GM23338 (cell line): Measurements from ENCODE around the gene ADGRF4. TPM values are rescaled to one million over a fixed set of nuclear protein-coding genes. Genes with fewer than 3 reads are reported as not detected.
A peak's percentile ranks its signal among the peaks of the same experiment; 100 is the strongest.

ENCODE experiments used
- ATAC-seq: fragments of 200-7000 bp; cut with Tn5 transposase; 3 replicates; pipeline ENCODE4 v1.9.1; 2020
- DNase-seq: peaks from one replicate; pipeline ENCODE4 v3.0.0-alpha.2; 2015; ENCODE audit warnings: low spot score
- H2AFZ ChIP-seq: fragments of 200-600 bp; sonication (generic); 2 replicates; pipeline ENCODE4 v1.8.0; 2016; ENCODE audit warnings: antibody characterized with exemption, mild to moderate bottlenecking, moderate library complexity
- H3F3A ChIP-seq: fragments of 200-600 bp; sonication (generic); replicated peaks from 2 replicates; pipeline ENCODE4 v1.8.0; 2017; ENCODE audit warnings: antibody characterized with exemption, mixed run types, low read depth
- H3K27ac ChIP-seq: fragments of 200-600 bp; sonication (generic); 2 replicates; pipeline ENCODE4 v1.6.1; 2016; ENCODE audit warnings: low read depth
- H3K27me3 ChIP-seq: fragments of 200-600 bp; sonication (generic); 2 replicates; pipeline ENCODE4 v1.8.0; 2016; ENCODE audit warnings: mild to moderate bottlenecking, mixed run types, moderate library complexity; ENCODE audit not compliant: insufficient read depth
- H3K36me3 ChIP-seq: fragments of 200-600 bp; sonication (generic); 2 replicates; pipeline ENCODE4 v1.8.0; 2016; ENCODE audit warnings: mild to moderate bottlenecking; ENCODE audit not compliant: insufficient read depth
- H3K4me1 ChIP-seq: fragments of 200-600 bp; sonication (generic); 2 replicates; pipeline ENCODE4 v1.8.0; 2016; ENCODE audit warnings: mild to moderate bottlenecking, moderate library complexity; ENCODE audit not compliant: insufficient read depth
- H3K4me2 ChIP-seq: fragments of 200-600 bp; sonication (generic); 2 replicates; pipeline ENCODE4 v1.7.1; 2017; ENCODE audit warnings: mixed run types
- H3K4me3 ChIP-seq: fragments of 200-600 bp; sonication (generic); 2 replicates; pipeline ENCODE4 v1.6.1; 2016; ENCODE audit warnings: mixed run types
- H3K79me2 ChIP-seq: fragments of 200-600 bp; sonication (generic); replicated peaks from 2 replicates; pipeline ENCODE4 v1.8.0; 2017; ENCODE audit warnings: mild to moderate bottlenecking; ENCODE audit not compliant: insufficient read depth
- H3K9me2 ChIP-seq: fragments of 200-600 bp; sonication (generic); 2 replicates; pipeline ENCODE4 v1.8.0; 2017; ENCODE audit not compliant: insufficient read depth
- H4K20me1 ChIP-seq: fragments of 200-600 bp; sonication (generic); replicated peaks from 2 replicates; pipeline ENCODE4 v1.8.0; 2017; ENCODE audit warnings: mild to moderate bottlenecking; ENCODE audit not compliant: insufficient read depth
- H3K27ac Mint-ChIP-seq: 2 replicates; pipeline ENCODE4 v1.8.0; 2020; ENCODE audit warnings: inconsistent platforms, mild to moderate bottlenecking, moderate library complexity, mixed read lengths
- H3K27me3 Mint-ChIP-seq: 3 replicates; pipeline ENCODE4 v1.8.0; 2022; ENCODE audit warnings: low read depth, mild to moderate bottlenecking, moderate library complexity, mixed read lengths, inconsistent platforms; ENCODE audit not compliant: insufficient read depth, poor library complexity
- H3K36me3 Mint-ChIP-seq: 3 replicates; pipeline ENCODE4 v1.8.0; 2021; ENCODE audit warnings: low read depth, mild to moderate bottlenecking, inconsistent platforms, moderate library complexity, mixed read lengths
- H3K4me1 Mint-ChIP-seq: 3 replicates; pipeline ENCODE4 v1.8.0; 2020; ENCODE audit warnings: mild to moderate bottlenecking, inconsistent platforms, mixed read lengths
- H3K4me3 Mint-ChIP-seq: 3 replicates; pipeline ENCODE4 v1.8.0; 2021; ENCODE audit warnings: moderate library complexity, mild to moderate bottlenecking, inconsistent platforms, mixed read lengths
- H3K9me3 Mint-ChIP-seq: 3 replicates; pipeline ENCODE4 v1.8.0; 2020; ENCODE audit warnings: moderate library complexity, mild to moderate bottlenecking, inconsistent platforms, mixed read lengths
- CREB1 ChIP-seq: fragments of 250-450 bp; sonication (Bioruptor Pico); IDR thresholded peaks from 2 replicates; pipeline ENCODE4 v1.5.0; 2020; ENCODE audit warnings: low read depth, mild to moderate bottlenecking, moderate library complexity
- EZH2 ChIP-seq: fragments of 200-600 bp; sonication (generic); IDR thresholded peaks from one replicate; pipeline ENCODE4 v1.8.0; 2017; ENCODE audit warnings: antibody characterized with exemption, mild to moderate bottlenecking, low read depth; ENCODE audit not compliant: unreplicated experiment
- EZH2phosphoT487 ChIP-seq: fragments of 200-600 bp; sonication (generic); IDR thresholded peaks from one replicate; pipeline ENCODE4 v1.8.1; 2018; ENCODE audit warnings: antibody characterized with exemption; ENCODE audit not compliant: unreplicated experiment
- JUNB ChIP-seq: IDR thresholded peaks from one replicate; pipeline ENCODE4 v1.6.1; 2016; ENCODE audit warnings: antibody characterized with exemption; ENCODE audit not compliant: unreplicated experiment
- NANOG ChIP-seq: IDR thresholded peaks from 2 replicates; pipeline ENCODE4 v1.6.1; 2016; ENCODE audit warnings: antibody characterized with exemption, borderline replicate concordance
- POLR2AphosphoS5 ChIP-seq: IDR thresholded peaks from 2 replicates; pipeline ENCODE4 v1.6.1; 2016; ENCODE audit warnings: antibody characterized with exemption, low read depth
- STAT1 ChIP-seq: IDR thresholded peaks from one replicate; pipeline ENCODE4 v1.6.1; 2016; ENCODE audit warnings: antibody characterized with exemption; ENCODE audit not compliant: unreplicated experiment
- ZNF114 ChIP-seq: fragments of 250-450 bp; sonication (Bioruptor Pico); IDR thresholded peaks from 2 replicates; pipeline ENCODE4 v1.5.0; 2020; ENCODE audit warnings: mild to moderate bottlenecking, moderate library complexity
- ZNF331 ChIP-seq: fragments of 250-450 bp; sonication (Bioruptor Pico); IDR thresholded peaks from 2 replicates; pipeline ENCODE4 v1.5.0; 2020; ENCODE audit warnings: low read depth, mild to moderate bottlenecking, moderate library complexity
- polyA plus RNA-seq: library from polyadenylated mRNA; unstranded; fragments of >200 nt; fragmentation: Nextera tagmentation; extraction: Ambion mirVana; gene quantifications from 2 replicates; pipeline ENCODE4 v1.2.1, GENCODE V29; 2016
- total RNA-seq: library from RNA; depleted of rRNA; stranded (reverse); fragments of >200 nt; shearing (Covaris generic); gene quantifications from 2 replicates; pipeline ENCODE4 v1.2.3, GENCODE V29; 2014
- TF ChIP-seq, protein P1 (sequence below), 2 experiments: fragments of 200-600 bp in 1 of 2; sonication (generic) in 1 of 2; conservative IDR thresholded peaks; 2 replicates each; pipeline versions ENCODE4 v1.5.1 to v1.6.1; 2016 to 2017; ENCODE audit warnings: antibody characterized with exemption in 2 of 2, low read depth in 2 of 2, mild to moderate bottlenecking in 2 of 2, moderate library complexity in 1 of 2
- TF ChIP-seq, protein P2 (sequence below): IDR thresholded peaks from 2 replicates; pipeline ENCODE4 v1.6.1; 2016; ENCODE audit warnings: antibody characterized with exemption
- TF ChIP-seq, protein P3 (sequence below): fragments of 250-450 bp; sonication (Bioruptor Pico); IDR thresholded peaks from 2 replicates; pipeline ENCODE4 v1.5.0; 2020; ENCODE audit warnings: mild to moderate bottlenecking, moderate library complexity
- TF ChIP-seq, protein P4 (sequence below): IDR thresholded peaks from one replicate; pipeline ENCODE4 v1.6.1; 2018; ENCODE audit warnings: antibody characterized with exemption; ENCODE audit not compliant: unreplicated experiment

Gene ADGRF4
- total and polyA plus RNA-seq, 2 experiments from 2014 or later, result not detected

GRCh38 chr6:47701363-47701762, 3.0 kb downstream of the ADGRF4 start:
- no peak for ATAC-seq
- no peaks in the 10 kb centered on the region for H3K27me3 ChIP-seq

More at GRCh38 chr6:47701363-47701762, 3.0 kb downstream of the ADGRF4 start:
- no peaks in the 10 kb centered on the region for H3K36me3 ChIP-seq
- H3K4me3 ChIP-seq, result no peak overlapping the region
- H3K4me2 ChIP-seq, result no peak overlapping the region
- H3F3A ChIP-seq, result no peaks in the 10 kb centered on the region
- TF ChIP-seq, protein P1, sequence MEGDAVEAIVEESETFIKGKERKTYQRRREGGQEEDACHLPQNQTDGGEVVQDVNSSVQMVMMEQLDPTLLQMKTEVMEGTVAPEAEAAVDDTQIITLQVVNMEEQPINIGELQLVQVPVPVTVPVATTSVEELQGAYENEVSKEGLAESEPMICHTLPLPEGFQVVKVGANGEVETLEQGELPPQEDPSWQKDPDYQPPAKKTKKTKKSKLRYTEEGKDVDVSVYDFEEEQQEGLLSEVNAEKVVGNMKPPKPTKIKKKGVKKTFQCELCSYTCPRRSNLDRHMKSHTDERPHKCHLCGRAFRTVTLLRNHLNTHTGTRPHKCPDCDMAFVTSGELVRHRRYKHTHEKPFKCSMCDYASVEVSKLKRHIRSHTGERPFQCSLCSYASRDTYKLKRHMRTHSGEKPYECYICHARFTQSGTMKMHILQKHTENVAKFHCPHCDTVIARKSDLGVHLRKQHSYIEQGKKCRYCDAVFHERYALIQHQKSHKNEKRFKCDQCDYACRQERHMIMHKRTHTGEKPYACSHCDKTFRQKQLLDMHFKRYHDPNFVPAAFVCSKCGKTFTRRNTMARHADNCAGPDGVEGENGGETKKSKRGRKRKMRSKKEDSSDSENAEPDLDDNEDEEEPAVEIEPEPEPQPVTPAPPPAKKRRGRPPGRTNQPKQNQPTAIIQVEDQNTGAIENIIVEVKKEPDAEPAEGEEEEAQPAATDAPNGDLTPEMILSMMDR (conservative IDR thresholded peaks at IDR 0.05; ENCODE audit: low read depth in 2 of 2), result no peak
- TF ChIP-seq POLR2AphosphoS5 (no peak), JUNB (no peak), ZNF114 (no peak), EZH2 (no peak), EZH2phosphoT487 (no peak), CREB1 (CRISPR knock-in tag) (no peak), NANOG (no peak), ZNF331 (CRISPR knock-in tag) (no peak), STAT1 (no peak)
- TF ChIP-seq, protein P2, sequence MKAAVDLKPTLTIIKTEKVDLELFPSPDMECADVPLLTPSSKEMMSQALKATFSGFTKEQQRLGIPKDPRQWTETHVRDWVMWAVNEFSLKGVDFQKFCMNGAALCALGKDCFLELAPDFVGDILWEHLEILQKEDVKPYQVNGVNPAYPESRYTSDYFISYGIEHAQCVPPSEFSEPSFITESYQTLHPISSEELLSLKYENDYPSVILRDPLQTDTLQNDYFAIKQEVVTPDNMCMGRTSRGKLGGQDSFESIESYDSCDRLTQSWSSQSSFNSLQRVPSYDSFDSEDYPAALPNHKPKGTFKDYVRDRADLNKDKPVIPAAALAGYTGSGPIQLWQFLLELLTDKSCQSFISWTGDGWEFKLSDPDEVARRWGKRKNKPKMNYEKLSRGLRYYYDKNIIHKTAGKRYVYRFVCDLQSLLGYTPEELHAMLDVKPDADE, result no peak
- TF ChIP-seq, protein P3, sequence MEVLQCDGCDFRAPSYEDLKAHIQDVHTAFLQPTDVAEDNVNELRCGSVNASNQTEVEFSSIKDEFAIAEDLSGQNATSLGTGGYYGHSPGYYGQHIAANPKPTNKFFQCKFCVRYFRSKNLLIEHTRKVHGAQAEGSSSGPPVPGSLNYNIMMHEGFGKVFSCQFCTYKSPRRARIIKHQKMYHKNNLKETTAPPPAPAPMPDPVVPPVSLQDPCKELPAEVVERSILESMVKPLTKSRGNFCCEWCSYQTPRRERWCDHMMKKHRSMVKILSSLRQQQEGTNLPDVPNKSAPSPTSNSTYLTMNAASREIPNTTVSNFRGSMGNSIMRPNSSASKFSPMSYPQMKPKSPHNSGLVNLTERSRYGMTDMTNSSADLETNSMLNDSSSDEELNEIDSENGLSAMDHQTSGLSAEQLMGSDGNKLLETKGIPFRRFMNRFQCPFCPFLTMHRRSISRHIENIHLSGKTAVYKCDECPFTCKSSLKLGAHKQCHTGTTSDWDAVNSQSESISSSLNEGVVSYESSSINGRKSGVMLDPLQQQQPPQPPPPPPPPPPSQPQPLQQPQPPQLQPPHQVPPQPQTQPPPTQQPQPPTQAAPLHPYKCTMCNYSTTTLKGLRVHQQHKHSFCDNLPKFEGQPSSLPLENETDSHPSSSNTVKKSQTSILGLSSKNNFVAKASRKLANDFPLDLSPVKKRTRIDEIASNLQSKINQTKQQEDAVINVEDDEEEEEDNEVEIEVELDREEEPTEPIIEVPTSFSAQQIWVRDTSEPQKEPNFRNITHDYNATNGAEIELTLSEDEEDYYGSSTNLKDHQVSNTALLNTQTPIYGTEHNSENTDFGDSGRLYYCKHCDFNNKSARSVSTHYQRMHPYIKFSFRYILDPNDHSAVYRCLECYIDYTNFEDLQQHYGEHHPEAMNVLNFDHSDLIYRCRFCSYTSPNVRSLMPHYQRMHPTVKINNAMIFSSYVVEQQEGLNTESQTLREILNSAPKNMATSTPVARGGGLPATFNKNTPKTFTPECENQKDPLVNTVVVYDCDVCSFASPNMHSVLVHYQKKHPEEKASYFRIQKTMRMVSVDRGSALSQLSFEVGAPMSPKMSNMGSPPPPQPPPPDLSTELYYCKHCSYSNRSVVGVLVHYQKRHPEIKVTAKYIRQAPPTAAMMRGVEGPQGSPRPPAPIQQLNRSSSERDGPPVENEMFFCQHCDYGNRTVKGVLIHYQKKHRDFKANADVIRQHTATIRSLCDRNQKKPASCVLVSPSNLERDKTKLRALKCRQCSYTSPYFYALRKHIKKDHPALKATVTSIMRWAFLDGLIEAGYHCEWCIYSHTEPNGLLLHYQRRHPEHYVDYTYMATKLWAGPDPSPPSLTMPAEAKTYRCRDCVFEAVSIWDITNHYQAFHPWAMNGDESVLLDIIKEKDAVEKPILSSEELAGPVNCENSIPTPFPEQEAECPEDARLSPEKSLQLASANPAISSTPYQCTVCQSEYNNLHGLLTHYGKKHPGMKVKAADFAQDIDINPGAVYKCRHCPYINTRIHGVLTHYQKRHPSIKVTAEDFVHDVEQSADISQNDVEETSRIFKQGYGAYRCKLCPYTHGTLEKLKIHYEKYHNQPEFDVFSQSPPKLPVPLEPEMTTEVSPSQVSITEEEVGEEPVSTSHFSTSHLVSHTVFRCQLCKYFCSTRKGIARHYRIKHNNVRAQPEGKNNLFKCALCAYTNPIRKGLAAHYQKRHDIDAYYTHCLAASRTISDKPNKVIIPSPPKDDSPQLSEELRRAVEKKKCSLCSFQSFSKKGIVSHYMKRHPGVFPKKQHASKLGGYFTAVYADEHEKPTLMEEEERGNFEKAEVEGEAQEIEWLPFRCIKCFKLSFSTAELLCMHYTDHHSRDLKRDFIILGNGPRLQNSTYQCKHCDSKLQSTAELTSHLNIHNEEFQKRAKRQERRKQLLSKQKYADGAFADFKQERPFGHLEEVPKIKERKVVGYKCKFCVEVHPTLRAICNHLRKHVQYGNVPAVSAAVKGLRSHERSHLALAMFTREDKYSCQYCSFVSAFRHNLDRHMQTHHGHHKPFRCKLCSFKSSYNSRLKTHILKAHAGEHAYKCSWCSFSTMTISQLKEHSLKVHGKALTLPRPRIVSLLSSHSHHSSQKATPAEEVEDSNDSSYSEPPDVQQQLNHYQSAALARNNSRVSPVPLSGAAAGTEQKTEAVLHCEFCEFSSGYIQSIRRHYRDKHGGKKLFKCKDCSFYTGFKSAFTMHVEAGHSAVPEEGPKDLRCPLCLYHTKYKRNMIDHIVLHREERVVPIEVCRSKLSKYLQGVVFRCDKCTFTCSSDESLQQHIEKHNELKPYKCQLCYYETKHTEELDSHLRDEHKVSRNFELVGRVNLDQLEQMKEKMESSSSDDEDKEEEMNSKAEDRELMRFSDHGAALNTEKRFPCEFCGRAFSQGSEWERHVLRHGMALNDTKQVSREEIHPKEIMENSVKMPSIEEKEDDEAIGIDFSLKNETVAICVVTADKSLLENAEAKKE, result no peak
- TF ChIP-seq, protein P4, sequence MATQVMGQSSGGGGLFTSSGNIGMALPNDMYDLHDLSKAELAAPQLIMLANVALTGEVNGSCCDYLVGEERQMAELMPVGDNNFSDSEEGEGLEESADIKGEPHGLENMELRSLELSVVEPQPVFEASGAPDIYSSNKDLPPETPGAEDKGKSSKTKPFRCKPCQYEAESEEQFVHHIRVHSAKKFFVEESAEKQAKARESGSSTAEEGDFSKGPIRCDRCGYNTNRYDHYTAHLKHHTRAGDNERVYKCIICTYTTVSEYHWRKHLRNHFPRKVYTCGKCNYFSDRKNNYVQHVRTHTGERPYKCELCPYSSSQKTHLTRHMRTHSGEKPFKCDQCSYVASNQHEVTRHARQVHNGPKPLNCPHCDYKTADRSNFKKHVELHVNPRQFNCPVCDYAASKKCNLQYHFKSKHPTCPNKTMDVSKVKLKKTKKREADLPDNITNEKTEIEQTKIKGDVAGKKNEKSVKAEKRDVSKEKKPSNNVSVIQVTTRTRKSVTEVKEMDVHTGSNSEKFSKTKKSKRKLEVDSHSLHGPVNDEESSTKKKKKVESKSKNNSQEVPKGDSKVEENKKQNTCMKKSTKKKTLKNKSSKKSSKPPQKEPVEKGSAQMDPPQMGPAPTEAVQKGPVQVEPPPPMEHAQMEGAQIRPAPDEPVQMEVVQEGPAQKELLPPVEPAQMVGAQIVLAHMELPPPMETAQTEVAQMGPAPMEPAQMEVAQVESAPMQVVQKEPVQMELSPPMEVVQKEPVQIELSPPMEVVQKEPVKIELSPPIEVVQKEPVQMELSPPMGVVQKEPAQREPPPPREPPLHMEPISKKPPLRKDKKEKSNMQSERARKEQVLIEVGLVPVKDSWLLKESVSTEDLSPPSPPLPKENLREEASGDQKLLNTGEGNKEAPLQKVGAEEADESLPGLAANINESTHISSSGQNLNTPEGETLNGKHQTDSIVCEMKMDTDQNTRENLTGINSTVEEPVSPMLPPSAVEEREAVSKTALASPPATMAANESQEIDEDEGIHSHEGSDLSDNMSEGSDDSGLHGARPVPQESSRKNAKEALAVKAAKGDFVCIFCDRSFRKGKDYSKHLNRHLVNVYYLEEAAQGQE, result no peak
- H2AFZ ChIP-seq, result peak overlapping the region; percentile 95
- H3K9me2 ChIP-seq, result no peaks in the 10 kb centered on the region; the same call in 1 of the 2 replicates
- no peaks in the 10 kb centered on the region for H3K36me3 Mint-ChIP-seq
- no peak overlapping the region for H3K27ac ChIP-seq
- peaks cover 5% of the 10 kb centered on the region; the same call in 1 of the 3 replicates for H3K4me1 Mint-ChIP-seq
- no peaks in the 10 kb centered on the region for H3K79me2 ChIP-seq
- peaks cover 11% of the 10 kb centered on the region; the same call in 1 of the 2 replicates for H3K4me1 ChIP-seq
- no peak overlapping the region for H3K27ac Mint-ChIP-seq
- H4K20me1 ChIP-seq, result no peaks in the 10 kb centered on the region
- H3K27me3 Mint-ChIP-seq, result no peaks in the 10 kb centered on the region
- no peaks in the 10 kb centered on the region for H3K9me3 Mint-ChIP-seq
- DNase-seq, result no peak
- no peak overlapping the region for H3K4me3 Mint-ChIP-seq
